ENCODE data around the gene SMPD4. TPM values are rescaled to one million over a fixed set of nuclear protein-coding genes. Genes with fewer than 3 reads are reported as not detected.
"Not testable (repeated sequence)": the region's sequence is repeated elsewhere in the genome, so short reads cannot be mapped to it uniquely, and the experiment has no call there.

Gene SMPD4
- total and polyA plus RNA-seq, 2 of the 8 experiments (the other 6 are each of a cell fraction or from before 2014, with no cell fraction given): 102 to 106 TPM

DNA sequence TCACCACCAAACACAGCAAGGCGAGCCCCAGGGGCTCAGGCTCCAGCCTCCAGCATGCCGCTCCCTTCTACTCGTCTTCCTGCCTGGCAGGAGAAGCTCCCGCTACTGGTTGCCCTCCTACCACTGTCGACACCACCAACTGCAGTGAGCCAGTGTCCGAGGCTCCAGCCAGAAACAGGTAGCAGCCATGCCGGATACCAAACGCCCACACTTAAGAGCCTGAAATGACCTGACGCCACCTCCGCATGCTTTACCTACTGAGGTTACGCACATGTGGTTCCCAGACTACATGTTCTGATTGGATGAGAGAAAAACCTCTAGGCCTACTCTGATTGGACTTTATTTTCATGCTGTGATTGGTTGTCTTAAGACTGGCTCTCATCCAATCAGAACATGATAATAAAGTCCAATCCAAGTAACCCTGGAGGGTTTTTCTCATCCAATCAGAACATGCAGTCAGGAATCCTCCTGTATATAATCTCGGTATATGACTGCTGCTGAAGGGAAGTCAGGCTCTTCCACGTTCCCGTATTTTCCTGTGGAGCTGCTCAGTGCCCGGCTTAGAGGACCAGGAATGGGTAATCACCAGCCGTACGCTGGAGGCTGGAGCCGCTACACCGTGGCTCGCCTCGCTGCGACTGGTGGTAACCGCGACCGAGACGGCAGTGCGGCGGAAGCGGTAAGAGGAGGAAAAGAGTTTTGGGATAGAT is 52.1 kb downstream of the SMPD4 start, which contains the start of gene POTEF:
POTEF (minus strand) TSS at position 103 of the 710 bp plus-strand sequence. CDS start 8,707 bp downstream, outside the sequence.
- H3K23ac ChIP-seq (ENCODE audit: insufficient read length); H4K91ac ChIP-seq (replicated peaks; ENCODE audit: insufficient read length, low read length); H3K4me2 ChIP-seq (ENCODE audit: insufficient read depth in 1 of 2, low read depth in 2 of 2, low read length in 2 of 2); H3K27me3 ChIP-seq (replicated peaks in 1 of 4; ENCODE audit: control insufficient read depth in 3 of 4, extremely low read depth in 1 of 4, insufficient read depth in 3 of 4, low read length in 3 of 4); H4K20me1 ChIP-seq (replicated peaks in 1 of 2; ENCODE audit: control insufficient read depth in 1 of 2, insufficient read depth in 2 of 2, low read length in 2 of 2); FAIRE-seq; H3K79me1 ChIP-seq (ENCODE audit: low read depth, low read length); H3K14ac ChIP-seq (ENCODE audit: insufficient read length); H2AK5ac ChIP-seq (ENCODE audit: low read depth, low read length); H3K79me2 ChIP-seq (ENCODE audit: control insufficient read depth in 1 of 2, insufficient read depth in 2 of 2, low read length in 2 of 2); H3K9me3 ChIP-seq (ENCODE audit: insufficient read depth in 2 of 2, low read depth in 1 of 2, low read length in 1 of 2); H3K4me1 ChIP-seq (replicated peaks in 1 of 4; ENCODE audit: control insufficient read depth in 3 of 4, insufficient read depth in 4 of 4, low read length in 3 of 4); H2AFZ ChIP-seq (ENCODE audit: low read length); H3K56ac ChIP-seq (replicated peaks; ENCODE audit: insufficient read length, low read depth, low read length); CTCF ChIA-PET (ENCODE audit: partially characterized antibody); H3K9ac ChIP-seq (replicated peaks in 1 of 4; ENCODE audit: extremely low read depth in 1 of 4, low read depth in 3 of 4, low read length in 3 of 4); H4K5ac ChIP-seq (ENCODE audit: insufficient read length, low read depth, low read length); H3K18ac ChIP-seq (ENCODE audit: extremely low read depth, low read length); H3K23me2 ChIP-seq (ENCODE audit: low read depth, low read length); H2BK12ac ChIP-seq (ENCODE audit: low read depth, low read length); H2BK20ac ChIP-seq (ENCODE audit: low read length); H3K4ac ChIP-seq (replicated peaks; ENCODE audit: insufficient read length, low read depth, low read length); H2BK15ac ChIP-seq (ENCODE audit: low read length); H4K8ac ChIP-seq (ENCODE audit: extremely low read depth, insufficient read depth, low read length); H3K36me3 ChIP-seq (ENCODE audit: control insufficient read depth in 2 of 4, insufficient read depth in 4 of 4, low read length in 3 of 4); H2BK5ac ChIP-seq (ENCODE audit: low read depth, low read length); H2BK120ac ChIP-seq (replicated peaks; ENCODE audit: low read depth, low read length); H3K27ac ChIP-seq (ENCODE audit: low read depth, low read length): not testable (repeated sequence)
- peak within 1 kb of the TSS in 2 of 4 experiments; percentile 41 to 55; a peak in 3 of 8 replicates for H3K4me3 ChIP-seq (ENCODE audit: extremely low read depth in 1 of 4, insufficient read depth in 2 of 4, low read depth in 3 of 4, low read length in 4 of 4)
- 73% methylated on average over 10 of the region's 29 CpGs; no CpG with 5 or more reads in 1 of the 2 experiments for WGBS, 2 experiments (ENCODE audit: extremely low coverage in 1 of 2, insufficient coverage in 1 of 2, insufficient read length in 1 of 2, insufficient replicate concordance in 2 of 2, low coverage in 1 of 2, low lambda C conversion rate in 2 of 2, missing lambda C conversion rate in 1 of 2)
- POLR2A ChIA-PET (ENCODE audit: partially characterized antibody): interaction anchor here (0.7 kb wide), 1 partner anchor 1080 kb away, joined by 9 read pairs; the partner anchor contains the start of gene POTEE
- TF ChIP-seq POLR2AphosphoS5 (IDR thresholded peaks at IDR 0.05; ENCODE audit: low read depth, low read length) (peak; percentile 32; the same call in 1 of the 2 replicates), MAX (IDR thresholded peaks at IDR 0.05) (peak; percentile 37; the same call in 1 of the 2 replicates), SP1 (IDR thresholded peaks at IDR 0.05; ENCODE audit: low read depth, low read length) (0 out of 2 replicates have a peak, but pooled peaks have one; percentile 32), TAF1 (IDR thresholded peaks at IDR 0.05; ENCODE audit: low read depth, low read length) (0 out of 2 replicates have a peak, but pooled peaks have one; percentile 29), TBP (IDR thresholded peaks at IDR 0.05; ENCODE audit: low read depth, low read length) (peak; percentile 50)
- DNase-seq (ENCODE audit: low read depth in 1 of 2, low spot score in 2 of 2): peak in 1 of 2 experiments; percentile 10
